ACHN (cell line): Measurements from ENCODE around the gene GRIN2C.

ENCODE experiments used
- DNase-seq: peaks from one replicate; pipeline ENCODE4 v3.0.0-alpha.2; 2015
- in situ Hi-C: cut with HindIII; loops from 2 replicates; pipeline ENCODE4 v1.10.0; 2017; ENCODE audit warnings: low sequenced_read_pairs, low pct_ligation_motif_present, low pct_unique_long_range_greater_than_20kb

GRIN2C gene

GRCh38 chr17:74792586-74793105 is 67.0 kb downstream of the GRIN2C start:
- no peak for DNase-seq
- in situ Hi-C loops: no loop called here
